H1 (cell line): ENCODE measurements around the gene RAB22A.

Experiments used
- CHD1 ChIP-seq: IDR thresholded peaks from 2 replicates; pipeline ENCODE4 v1.6.1; 2012; ENCODE audit warnings: low read depth, low read length, improper control_type of control experiment
- CTCF ChIP-seq, 3 experiments: IDR thresholded peaks; 1 replicate in 2 of 3; 2 replicates in 1 of 3; pipeline versions ENCODE4 v1.5.1 to v1.6.1; 2011; ENCODE audit warnings: low read length in 3 of 3, mild to moderate bottlenecking in 3 of 3, inconsistent platforms in 2 of 3, low read depth in 1 of 3, moderate library complexity in 1 of 3; ENCODE audit not compliant: insufficient read depth in 1 of 3; ENCODE audit errors: control extremely low read depth in 1 of 3
- MAFK ChIP-seq: IDR thresholded peaks from 2 replicates; pipeline ENCODE4 v1.6.1; 2012; ENCODE audit warnings: low read depth, mild to moderate bottlenecking, improper control_type of control experiment, low read length
- RAD21 ChIP-seq, 2 experiments: IDR thresholded peaks in 1 of 2; conservative IDR thresholded peaks in 1 of 2; 2 replicates each; pipeline ENCODE4 v1.6.1; 2011; ENCODE audit warnings: low read depth in 2 of 2, low read length in 2 of 2, improper control_type of control experiment in 1 of 2, inconsistent platforms in 1 of 2, mild to moderate bottlenecking in 1 of 2, moderate library complexity in 1 of 2
- SIN3A ChIP-seq, 2 experiments: IDR thresholded peaks in 1 of 2; conservative IDR thresholded peaks in 1 of 2; 2 replicates each; pipeline ENCODE4 v1.6.1; 2011 to 2012; ENCODE audit warnings: low read length in 2 of 2, improper control_type of control experiment in 1 of 2, low read depth in 1 of 2, mild to moderate bottlenecking in 1 of 2
- TAF1 ChIP-seq: IDR thresholded peaks from 2 replicates; pipeline ENCODE4 v1.6.1; 2011; ENCODE audit warnings: mild to moderate bottlenecking, low read depth, low read length

DNA sequence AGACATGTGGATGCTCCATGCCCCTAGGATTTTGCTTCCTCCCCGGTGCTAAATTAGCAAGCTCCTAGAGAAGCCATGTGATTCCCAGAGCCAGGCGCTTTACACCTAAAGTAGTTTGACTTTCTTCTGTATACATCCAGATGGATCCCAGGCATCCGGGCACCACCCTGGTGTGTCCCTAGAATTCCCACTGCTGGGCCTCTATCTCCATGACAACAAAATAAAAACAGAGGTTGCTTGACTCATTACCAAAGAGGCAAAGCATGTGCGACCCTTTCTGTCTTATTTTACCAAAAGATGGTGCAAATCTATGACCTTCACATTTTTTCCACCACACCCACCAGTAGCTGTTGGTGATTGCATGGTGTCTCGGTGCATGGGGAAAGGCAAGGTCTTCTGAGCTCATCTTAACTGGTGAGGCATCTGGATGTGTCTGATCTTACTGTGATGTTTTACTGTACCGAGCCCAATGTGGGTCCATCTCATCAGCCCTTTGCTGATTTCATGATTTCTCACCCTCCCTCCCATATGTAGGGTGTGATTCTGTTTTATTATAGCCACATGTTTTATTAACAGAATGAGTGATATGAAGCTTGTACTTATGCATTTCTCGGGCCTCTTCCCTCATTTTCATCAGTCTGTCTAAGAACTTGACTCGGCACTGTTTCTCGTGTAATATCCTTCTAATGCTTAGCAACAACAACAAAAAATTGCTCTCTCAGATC is 52.1 kb downstream of the RAB22A start:
- no peak for TF ChIP-seq CHD1
- no peak for TF ChIP-seq CTCF (IDR thresholded peaks at IDR 0.05; ENCODE audit: control extremely low read depth in 1 of 3, insufficient read depth in 1 of 3, low read depth in 1 of 3, low read length in 3 of 3)
- no peak for TF ChIP-seq RAD21 (IDR thresholded peaks at IDR 0.05 in 1 of 2, conservative IDR thresholded peaks at IDR 0.05 in 1 of 2; ENCODE audit: low read depth in 2 of 2, low read length in 2 of 2)
- no peak for TF ChIP-seq MAFK
- no peak for TF ChIP-seq SIN3A (conservative IDR thresholded peaks at IDR 0.05 in 1 of 2, IDR thresholded peaks at IDR 0.05 in 1 of 2; ENCODE audit: low read depth in 1 of 2, low read length in 2 of 2)
- no peak for TF ChIP-seq TAF1
